RWPE1 (cell line): ENCODE measurements around the gene RILPL1.

ENCODE experiments used
- CTCF ChIA-PET: fragments of 350-600 bp; sonication (Branson Sonifier 250); formaldehyde crosslinking; extraction: SDS; loops from one replicate; lab custom pipeline; 2021; lab: Yijun Ruan, JAX
- POLR2A ChIA-PET: fragments of 400-600 bp; formaldehyde crosslinking; extraction: SDS; loops from one replicate; lab custom pipeline; 2020; ENCODE audit warnings: antibody characterized with exemption; ENCODE audit not compliant: low non-redundant PET; lab: Yijun Ruan, JAX
- DNase-seq: peaks from one replicate; pipeline ENCODE4 v3.0.0; 2012; ENCODE audit warnings: low spot score
- H3K27ac ChIP-seq: fragments of 450-650 bp; 2 replicates; pipeline ENCODE4 v1.5.1; 2017
- TF ChIP-seq, protein P1 (sequence below): fragments of 450-650 bp; conservative IDR thresholded peaks from 2 replicates; pipeline ENCODE4 v1.5.1; 2017; ENCODE audit warnings: low read depth, mild to moderate bottlenecking

Gene RILPL1

GRCh38 chr12:123427036-123427769 lies 106.3 kb downstream of the RILPL1 start:
- no peak overlapping the region for H3K27ac ChIP-seq
- ChIA-PET POLR2A (no interaction called here), CTCF (no interaction called here)
- no peak for DNase-seq
- TF ChIP-seq, protein P1, sequence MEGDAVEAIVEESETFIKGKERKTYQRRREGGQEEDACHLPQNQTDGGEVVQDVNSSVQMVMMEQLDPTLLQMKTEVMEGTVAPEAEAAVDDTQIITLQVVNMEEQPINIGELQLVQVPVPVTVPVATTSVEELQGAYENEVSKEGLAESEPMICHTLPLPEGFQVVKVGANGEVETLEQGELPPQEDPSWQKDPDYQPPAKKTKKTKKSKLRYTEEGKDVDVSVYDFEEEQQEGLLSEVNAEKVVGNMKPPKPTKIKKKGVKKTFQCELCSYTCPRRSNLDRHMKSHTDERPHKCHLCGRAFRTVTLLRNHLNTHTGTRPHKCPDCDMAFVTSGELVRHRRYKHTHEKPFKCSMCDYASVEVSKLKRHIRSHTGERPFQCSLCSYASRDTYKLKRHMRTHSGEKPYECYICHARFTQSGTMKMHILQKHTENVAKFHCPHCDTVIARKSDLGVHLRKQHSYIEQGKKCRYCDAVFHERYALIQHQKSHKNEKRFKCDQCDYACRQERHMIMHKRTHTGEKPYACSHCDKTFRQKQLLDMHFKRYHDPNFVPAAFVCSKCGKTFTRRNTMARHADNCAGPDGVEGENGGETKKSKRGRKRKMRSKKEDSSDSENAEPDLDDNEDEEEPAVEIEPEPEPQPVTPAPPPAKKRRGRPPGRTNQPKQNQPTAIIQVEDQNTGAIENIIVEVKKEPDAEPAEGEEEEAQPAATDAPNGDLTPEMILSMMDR: no peak

DNA sequence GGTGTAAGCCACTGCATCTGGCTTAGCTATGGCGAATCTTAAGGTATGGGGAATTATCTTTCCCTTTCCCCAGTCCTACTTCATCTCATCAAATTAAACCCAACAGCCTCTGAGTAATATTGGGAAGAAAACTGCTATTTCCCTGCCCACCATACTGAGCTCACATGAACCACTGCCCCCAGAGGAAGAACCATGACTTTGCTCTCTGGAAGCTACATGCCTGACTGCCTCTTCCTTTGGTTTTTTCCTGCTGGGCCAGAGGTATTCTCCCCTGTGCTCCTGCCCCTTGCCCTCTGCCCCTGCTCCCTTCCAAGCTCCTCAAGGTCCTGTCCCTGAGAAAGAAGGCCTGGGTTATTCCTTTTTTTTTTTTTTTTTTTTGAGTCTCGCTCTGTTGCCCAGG lies 112.2 kb downstream of the RILPL1 start:
- no peak for DNase-seq
- CTCF ChIA-PET: interaction anchor here (0.6 to 1.5 kb wide), 2 partner anchors 12 to 17 kb away, joined by 3 to 6 read pairs; no protein-coding TSS in a partner anchor
- TF ChIP-seq, protein P1: no peak
- POLR2A ChIA-PET: interaction anchor here (0.6 kb wide), 1 partner anchor 16 kb away, joined by 8 read pairs; no protein-coding TSS in a partner anchor
- H3K27ac ChIP-seq: no peak overlapping the region
